Ammon's horn (tissue), 1 donor: Measurements from ENCODE around the gene SLC39A10.
"Not testable (repeated sequence)": the region's sequence is repeated elsewhere in the genome, so short reads cannot be mapped to it uniquely, and the experiment has no call there.

Source experiments
- DNase-seq: peaks from one replicate; pipeline ENCODE4 v3.0.0-alpha.2; 2016; ENCODE audit warnings: low spot score

The SLC39A10 gene

GRCh38 chr2:195656859-195657633 lies at the start of gene SLC39A10:
TSS of gene SLC39A10 (plus strand) at chr2:195657226. CDS start at chr2:195680043, 22,817 bp downstream.
- peak; percentile 100 for DNase-seq

- DNase-seq = no peak
Observed at GRCh38 chr2:195608768-195609454, 48.1 kb upstream of the SLC39A10 start.

GRCh38 chr2:195610717-195611116 lies 46.3 kb upstream of the SLC39A10 start:
- DNase-seq = no peak

GRCh38 chr2:195612611-195613495 lies 44.2 kb upstream of the SLC39A10 start:
- DNase-seq = no peak

GRCh38 chr2:195613922-195614321 lies 43.1 kb upstream of the SLC39A10 start:
- DNase-seq = no peak

- no peak for DNase-seq
Observed at GRCh38 chr2:195619590-195619989, 37.4 kb upstream of the SLC39A10 start.

GRCh38 chr2:195620501-195620900 lies 36.5 kb upstream of the SLC39A10 start:
- no peak for DNase-seq

GRCh38 chr2:195622966-195623365 lies 34.1 kb upstream of the SLC39A10 start:
- DNase-seq = no peak

GRCh38 chr2:195626507-195626906 lies 30.5 kb upstream of the SLC39A10 start:
- DNase-seq = no peak

- no peak for DNase-seq
Observed at GRCh38 chr2:195628666-195629065, 28.4 kb upstream of the SLC39A10 start.

- DNase-seq = no peak
Observed at GRCh38 chr2:195632856-195633572, 24.0 kb upstream of the SLC39A10 start.

- no peak for DNase-seq
Observed at GRCh38 chr2:195633573-195633870, 23.5 kb upstream of the SLC39A10 start.

GRCh38 chr2:195633974-195634373 lies 23.1 kb upstream of the SLC39A10 start:
- no peak for DNase-seq

GRCh38 chr2:195636890-195637289 lies 20.1 kb upstream of the SLC39A10 start:
- DNase-seq = no peak

- DNase-seq = no peak
Observed at GRCh38 chr2:195638750-195639149, 18.3 kb upstream of the SLC39A10 start.

- no peak for DNase-seq
Observed at GRCh38 chr2:195639238-195639858, 17.7 kb upstream of the SLC39A10 start.

- DNase-seq = no peak
Observed at GRCh38 chr2:195639959-195640358, 17.1 kb upstream of the SLC39A10 start.

GRCh38 chr2:195642027-195642678 lies 14.9 kb upstream of the SLC39A10 start:
- DNase-seq = no peak

GRCh38 chr2:195642679-195643068 lies 14.4 kb upstream of the SLC39A10 start:
- DNase-seq = no peak

- not testable (repeated sequence) for DNase-seq
Observed at GRCh38 chr2:195644708-195645107, 12.3 kb upstream of the SLC39A10 start.

- no peak for DNase-seq
Observed at GRCh38 chr2:195645413-195645812, 11.6 kb upstream of the SLC39A10 start.
